Measurements from ENCODE around the gene CAPN3.

GRCh38 chr15:42360535-42361112 is 1.3 kb downstream of the CAPN3 start:
- TF ChIP-seq MAX (IDR thresholded peaks at IDR 0.05; ENCODE audit: insufficient read depth, insufficient read length) = no peak
- TF ChIP-seq POLR2A (IDR thresholded peaks at IDR 0.05; ENCODE audit: low read depth, low read length) = no peak
- no peak for TF ChIP-seq CTCF (IDR thresholded peaks at IDR 0.05; ENCODE audit: extremely low read depth in 1 of 2, insufficient read depth in 1 of 2, low read depth in 1 of 2, low read length in 2 of 2)
- TF ChIP-seq POLR2AphosphoS5 (IDR thresholded peaks at IDR 0.05; ENCODE audit: insufficient read depth, low read depth, low read length) = no peak

Measured in endothelial cell of umbilical vein (primary cell).